ENCODE data around the gene CDHR4. TPM values are rescaled to one million over a fixed set of nuclear protein-coding genes. Genes with fewer than 3 reads are reported as not detected.

The CDHR4 gene
- total RNA-seq, 1 experiment from 2014 or later, result not detected

GRCh38 chr3:49801160-49801559, 1.5 kb upstream of the CDHR4 start:
- no peak for TF ChIP-seq CTCF (conservative IDR thresholded peaks at IDR 0.05)
- no peak overlapping the region for H3K4me2 ChIP-seq (ENCODE audit: insufficient read depth, insufficient read length, low read length)
- H3K9ac ChIP-seq (ENCODE audit: extremely low read depth, insufficient read length, low read length), result no peak overlapping the region
- H2BK20ac ChIP-seq (ENCODE audit: low read depth, low read length, poor library complexity, severe bottlenecking), result no peak overlapping the region
- no peaks in the 10 kb centered on the region for H3K9me3 ChIP-seq (ENCODE audit: control insufficient read depth, low read depth, low read length)
- H2AK5ac ChIP-seq (ENCODE audit: insufficient read length, low read length), result no peak overlapping the region
- peaks cover 53% of the 10 kb centered on the region for H3K27me3 Mint-ChIP-seq (ENCODE audit: low read depth)
- H3K27ac Mint-ChIP-seq, result peak overlapping the region in 1 of 3 experiments; percentile 74; a peak in 1 of 7 replicates
- H3K18ac ChIP-seq (ENCODE audit: insufficient read length, low read depth, low read length), result no peak overlapping the region
- no peaks in the 10 kb centered on the region for H3K79me2 ChIP-seq (ENCODE audit: insufficient read depth, low read length)
- WGBS (ENCODE audit: extremely low coverage, insufficient read length, low lambda C conversion rate), result no CpG with 5 or more reads among the region's 2 CpGs
- H2BK12ac ChIP-seq (ENCODE audit: insufficient read length, low read depth, low read length), result no peak overlapping the region
- DNase-seq, result no peak
- peaks cover 14% of the 10 kb centered on the region for H3K23me2 ChIP-seq (ENCODE audit: insufficient read length, low read depth, low read length, poor library complexity, severe bottlenecking)
- no peaks in the 10 kb centered on the region; the same call in 1 of the 2 replicates for H3K27me3 ChIP-seq (ENCODE audit: insufficient read depth, low read length)
- H2BK120ac ChIP-seq (ENCODE audit: low read depth, low read length, poor library complexity, severe bottlenecking), result no peak overlapping the region
- H4K91ac ChIP-seq (ENCODE audit: insufficient read length, low read depth, low read length), result no peak overlapping the region
- H2BK5ac ChIP-seq (ENCODE audit: insufficient read length, low read length), result no peak overlapping the region
- no peak overlapping the region for H3K4ac ChIP-seq (ENCODE audit: low read depth, low read length)
- no peak overlapping the region for H3K56ac ChIP-seq (ENCODE audit: insufficient read length, low read depth, low read length)
- H3K79me1 ChIP-seq (ENCODE audit: insufficient read depth, low read depth, low read length, poor library complexity, severe bottlenecking), result no peaks in the 10 kb centered on the region
- H2BK15ac ChIP-seq (ENCODE audit: low read depth, low read length), result no peak overlapping the region
- H3K27ac ChIP-seq (ENCODE audit: insufficient read length, low read depth, low read length), result no peak overlapping the region
- H3K9me3 Mint-ChIP-seq, result no peaks in the 10 kb centered on the region
- H3K36me3 Mint-ChIP-seq (ENCODE audit: insufficient read depth in 1 of 3, low read depth in 3 of 3), result no peaks in the 10 kb centered on the region
- H3K23ac ChIP-seq (ENCODE audit: insufficient read length, low read depth, low read length), result no peak overlapping the region
- H4K8ac ChIP-seq (replicated peaks; ENCODE audit: insufficient read length, low read depth, low read length), result no peak overlapping the region
- H3K14ac ChIP-seq (ENCODE audit: insufficient read depth, low read length), result no peak overlapping the region
- H3T11ph ChIP-seq (ENCODE audit: low read length), result no peak overlapping the region
- peaks cover 19 to 21% of the 10 kb centered on the region in 2 experiments for H3K4me1 Mint-ChIP-seq
- no peak overlapping the region for H3K4me3 Mint-ChIP-seq
- no peaks in the 10 kb centered on the region for H4K20me1 ChIP-seq (ENCODE audit: control insufficient read depth, insufficient read depth, insufficient read length)
- H2AFZ ChIP-seq (ENCODE audit: low read length), result no peak overlapping the region
- H4K5ac ChIP-seq (ENCODE audit: insufficient read length, low read depth, low read length), result no peak overlapping the region
- no peaks in the 10 kb centered on the region; the same call in 1 of the 2 replicates for H3K4me1 ChIP-seq (ENCODE audit: insufficient read depth, low read length)

All from H9 (cell line).